BLaER1 treated with 17β-estradiol and CSF1 and Interleukin-3, amounts not matched to agents 10 nM and 100 nM (cell line): ENCODE measurements around the gene COPS4.
"Not testable (repeated sequence)": the region's sequence is repeated elsewhere in the genome, so short reads cannot be mapped to it uniquely, and the experiment has no call there.

Source experiments
- H3K27ac ChIP-seq, 11 experiments: shearing (Covaris generic); formaldehyde crosslinking; 2 replicates each; pipeline ENCODE4 v1.8.1; 2022
- H3K27me3 ChIP-seq, 11 experiments: shearing (Covaris generic); formaldehyde crosslinking; 2 replicates each; pipeline ENCODE4 v1.8.1; 2022
- H3K36me3 ChIP-seq, 11 experiments: shearing (Covaris generic); formaldehyde crosslinking; 2 replicates each; pipeline ENCODE4 v1.8.1; 2022
- H3K4me1 ChIP-seq, 10 experiments: shearing (Covaris generic); formaldehyde crosslinking; 2 replicates each; pipeline ENCODE4 v1.8.1; 2022
- H3K4me2 ChIP-seq, 11 experiments: shearing (Covaris generic); formaldehyde crosslinking; 2 replicates each; pipeline ENCODE4 v1.8.1; 2022
- H3K4me3 ChIP-seq, 10 experiments: shearing (Covaris generic); formaldehyde crosslinking; 2 replicates each; pipeline ENCODE4 v1.8.1; 2022
- H3K9ac ChIP-seq, 11 experiments: shearing (Covaris generic); formaldehyde crosslinking; 2 replicates each; pipeline ENCODE4 v1.8.1; 2022
- H3K9me3 ChIP-seq, 11 experiments: shearing (Covaris generic); formaldehyde crosslinking; replicated peaks in 1 of 11; 2 replicates each; pipeline ENCODE4 v1.8.1; 2022
- H4K20me1 ChIP-seq, 11 experiments: shearing (Covaris generic); formaldehyde crosslinking; 2 replicates each; pipeline ENCODE4 v1.8.1; 2022
- Cebpa-rat ChIP-seq, 11 experiments: shearing (Covaris generic); IDR thresholded peaks; 2 replicates each; pipeline ENCODE4 v1.8.1; 2022

Gene COPS4

DNA sequence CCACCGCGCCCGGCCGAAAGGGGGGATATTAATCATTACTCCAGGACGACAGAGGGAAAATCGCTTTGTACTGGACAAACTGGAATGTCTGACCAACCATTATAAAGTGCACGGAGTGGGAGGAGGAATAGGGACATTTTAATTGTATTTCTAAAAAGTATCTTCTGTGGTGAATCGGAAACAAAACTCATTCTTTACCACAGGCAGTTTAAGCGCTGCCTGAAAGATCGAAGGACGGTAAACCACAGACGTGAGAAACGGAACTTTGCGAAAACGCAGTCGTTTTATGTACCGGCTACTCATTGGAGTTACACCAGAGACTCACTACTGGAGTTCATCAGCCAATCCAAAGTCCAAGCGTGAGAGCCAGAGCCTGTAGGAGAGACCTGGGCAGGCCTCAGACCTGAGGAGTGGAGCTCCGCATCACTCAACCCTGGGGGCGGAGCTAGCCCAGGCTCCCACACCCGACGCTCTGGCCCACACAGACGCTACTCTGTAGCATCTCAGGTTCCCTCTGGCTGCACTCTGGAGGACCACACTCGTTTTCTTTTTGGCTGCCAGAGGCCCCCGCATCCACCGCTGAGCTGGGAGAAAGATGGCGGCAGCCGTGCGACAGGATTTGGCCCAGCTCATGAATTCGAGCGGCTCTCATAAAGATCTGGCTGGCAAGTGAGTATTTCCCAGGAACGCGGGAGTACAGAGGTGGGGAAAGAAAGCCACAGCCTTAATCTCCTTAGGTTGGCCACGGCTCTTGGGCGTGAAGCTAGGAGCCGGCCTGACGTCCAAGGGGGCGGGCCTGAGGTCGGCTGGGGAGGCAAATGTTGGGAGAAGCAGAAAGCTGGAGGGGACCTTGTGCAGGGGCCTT, at the start of gene COPS4:
TSS of gene COPS4 (plus strand) at position 554 of the 865 bp plus-strand sequence. CDS start at position 596, 42 bp downstream.
- H3K4me2 ChIP-seq = peak within 1 kb of the TSS; percentile 77 to 96 (median 91)
- no peaks in the 10 kb centered on the region for H3K27me3 ChIP-seq
- peaks cover 0 to 28% (median 5%) of the 10 kb centered on the region in 11 experiments; a peak in 7 of 22 replicates for H4K20me1 ChIP-seq
- peak within 1 kb of the TSS; percentile 78 to 91 (median 88) for H3K27ac ChIP-seq
- peaks cover 15 to 24% (median 19%) of the 10 kb centered on the region in 10 experiments for H3K4me1 ChIP-seq
- no peaks in the 10 kb centered on the region for H3K9me3 ChIP-seq
- H3K9ac ChIP-seq = peak within 1 kb of the TSS; percentile 84 to 92 (median 87)
- H3K4me3 ChIP-seq = peak within 1 kb of the TSS; percentile 64 to 92 (median 82)
- no peak for TF ChIP-seq Cebpa-rat (IDR thresholded peaks at IDR 0.05)
- H3K36me3 ChIP-seq = peaks cover 0 to 9% (median 0%) of the 10 kb centered on the region in 11 experiments; a peak in 4 of 22 replicates

DNA sequence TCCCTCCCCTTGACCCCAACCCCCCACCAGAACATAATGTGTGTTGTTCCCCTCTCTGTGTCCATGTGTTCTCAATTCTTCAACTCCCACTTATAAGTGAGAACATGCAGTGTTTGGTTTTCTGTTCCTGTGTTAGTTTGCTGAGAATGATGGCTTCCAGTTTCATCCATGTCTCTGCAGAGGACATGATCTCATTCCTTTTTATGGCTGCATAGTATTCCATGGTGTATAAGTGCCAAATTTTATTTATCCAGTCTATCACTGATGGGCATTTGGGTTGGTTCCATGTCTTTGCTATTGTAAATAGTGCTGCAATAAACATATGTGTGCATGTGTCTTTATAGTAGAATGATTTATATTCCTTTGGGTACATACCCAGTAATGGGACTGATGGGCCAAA, 47.5 kb upstream of the COPS4 start:
- Histone ChIP-seq H3K4me1 (peaks cover 9 to 19% (median 12%) of the 10 kb centered on the region in 10 experiments; a peak in 17 of 20 replicates), H3K36me3 (peaks cover 13 to 50% (median 33%) of the 10 kb centered on the region in 11 experiments; a peak in 21 of 22 replicates), H3K9me3 (peaks cover 0 to 13% (median 3%) of the 10 kb centered on the region in 11 experiments; a peak in 4 of 22 replicates), H4K20me1 (peaks cover 0 to 19% (median 4%) of the 10 kb centered on the region in 11 experiments; a peak in 5 of 22 replicates)
- not testable (repeated sequence) for H3K27ac ChIP-seq, H3K9ac ChIP-seq, H3K27me3 ChIP-seq, H3K4me2 ChIP-seq, H3K4me3 ChIP-seq

DNA sequence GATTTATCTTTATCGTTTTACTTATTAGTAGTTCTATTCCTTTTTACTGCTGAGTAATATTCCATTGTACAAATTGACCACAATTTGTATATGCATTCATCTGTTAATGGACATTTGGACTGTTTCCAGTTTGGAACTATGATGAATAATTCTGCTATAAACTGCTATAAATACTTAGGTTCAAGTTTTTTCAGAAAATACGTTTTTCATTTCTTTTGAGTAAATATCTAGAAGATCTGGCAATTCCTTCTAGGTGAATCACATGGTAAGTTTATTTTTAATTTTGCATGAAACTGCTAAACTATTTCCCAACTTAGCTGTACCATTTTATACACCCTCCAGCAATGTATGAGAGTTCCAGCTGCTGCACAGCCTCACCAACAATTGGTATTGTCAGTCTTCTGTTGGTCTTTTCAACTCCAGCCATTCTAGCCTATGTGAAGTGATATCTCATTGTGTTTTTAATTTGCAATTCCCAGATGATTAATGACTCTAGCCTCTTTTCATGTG, 46.6 kb upstream of the COPS4 start:
- peaks cover 0 to 13% (median 3%) of the 10 kb centered on the region in 11 experiments; a peak in 4 of 22 replicates for H3K9me3 ChIP-seq
- TF ChIP-seq Cebpa-rat (IDR thresholded peaks at IDR 0.05) = no peak
- H3K27ac ChIP-seq = no peak overlapping the region
- H3K4me2 ChIP-seq = no peak overlapping the region
- H3K36me3 ChIP-seq = peaks cover 13 to 43% (median 32%) of the 10 kb centered on the region in 11 experiments; a peak in 21 of 22 replicates
- no peaks in the 10 kb centered on the region for H3K27me3 ChIP-seq
- peaks cover 9 to 15% (median 12%) of the 10 kb centered on the region in 10 experiments; a peak in 17 of 20 replicates for H3K4me1 ChIP-seq
- no peak overlapping the region for H3K9ac ChIP-seq
- peaks cover 0 to 19% (median 4%) of the 10 kb centered on the region in 11 experiments; a peak in 7 of 22 replicates for H4K20me1 ChIP-seq
- H3K4me3 ChIP-seq = no peak overlapping the region

DNA sequence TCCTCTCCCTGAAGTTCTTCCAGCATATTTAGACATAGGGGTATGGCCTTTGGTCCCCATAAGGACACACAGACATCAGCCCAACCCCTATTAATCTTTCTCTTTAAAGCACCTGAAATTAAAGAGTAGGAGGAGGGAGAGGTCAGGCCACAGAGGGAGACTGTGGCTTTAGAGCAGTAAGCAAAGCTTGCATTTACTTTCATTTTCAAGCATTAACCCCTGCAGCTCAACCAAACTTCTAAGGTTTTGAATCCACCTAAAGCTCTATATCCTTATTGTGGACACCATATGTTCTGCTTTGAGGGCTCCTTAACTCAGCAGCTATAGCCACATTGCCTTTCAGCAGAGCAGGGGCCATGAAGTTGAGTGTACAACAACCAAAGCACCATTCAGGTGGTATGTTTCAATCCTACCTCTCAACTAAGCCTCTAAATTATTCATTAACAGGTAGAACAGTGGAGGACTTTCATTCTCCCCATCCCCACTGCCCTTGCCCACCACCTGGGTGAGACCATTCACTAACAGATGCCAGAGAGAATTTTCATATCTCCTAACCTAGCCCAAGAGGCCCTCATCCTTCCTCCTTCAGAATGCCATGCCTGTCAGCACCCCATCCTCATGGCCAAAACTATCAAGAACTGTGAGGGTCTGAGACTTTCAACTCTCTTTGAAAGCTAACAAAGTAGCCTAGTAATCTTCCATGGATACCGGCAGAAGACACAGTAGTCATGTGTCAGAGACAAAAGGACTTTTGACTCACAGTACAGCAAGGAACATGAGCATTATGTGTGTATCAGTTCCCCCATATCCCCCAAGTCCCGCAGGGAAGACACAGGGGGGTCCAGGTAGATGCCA, 45.2 kb upstream of the COPS4 start:
- H3K36me3 ChIP-seq = peaks cover 0 to 35% (median 25%) of the 10 kb centered on the region in 11 experiments; a peak in 18 of 22 replicates
- no peaks in the 10 kb centered on the region for H3K27me3 ChIP-seq
- no peak overlapping the region for H3K9ac ChIP-seq
- no peak for TF ChIP-seq Cebpa-rat (IDR thresholded peaks at IDR 0.05)
- peaks cover 9 to 12% (median 11%) of the 10 kb centered on the region in 10 experiments; a peak in 17 of 20 replicates for H3K4me1 ChIP-seq
- H3K27ac ChIP-seq = peak overlapping the region in 5 of 11 experiments; percentile 4 to 49 (median 18); a peak in 4 of 22 replicates
- H3K4me2 ChIP-seq = peak overlapping the region; percentile 5 to 54 (median 30); a peak in 19 of 22 replicates
- peaks cover 0 to 13% (median 3%) of the 10 kb centered on the region in 11 experiments; a peak in 4 of 22 replicates for H3K9me3 ChIP-seq
- peaks cover 0 to 21% (median 7%) of the 10 kb centered on the region in 11 experiments; a peak in 7 of 22 replicates for H4K20me1 ChIP-seq
- no peak overlapping the region for H3K4me3 ChIP-seq

DNA sequence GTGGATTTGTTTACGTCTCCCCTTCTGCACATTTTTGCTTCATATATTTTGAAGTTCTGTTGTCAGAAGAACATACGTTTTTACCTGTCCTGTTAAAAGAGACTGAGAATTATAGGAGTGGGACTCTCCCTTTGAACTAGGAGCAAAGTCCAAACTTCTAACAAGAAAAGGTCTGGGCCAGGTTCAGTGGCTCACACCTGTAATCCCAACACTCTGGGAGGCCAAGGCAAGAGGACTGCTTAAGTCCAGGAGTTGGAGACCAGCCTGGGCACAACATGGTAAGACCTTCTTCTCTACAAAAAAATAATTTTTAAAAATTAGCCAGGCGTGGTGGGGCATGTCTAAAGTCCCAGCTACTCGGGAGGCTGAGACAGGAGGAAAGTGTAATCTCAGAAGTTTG, 40.1 kb upstream of the COPS4 start:
- no peak overlapping the region for H3K9ac ChIP-seq
- no peak for TF ChIP-seq Cebpa-rat (IDR thresholded peaks at IDR 0.05)

DNA sequence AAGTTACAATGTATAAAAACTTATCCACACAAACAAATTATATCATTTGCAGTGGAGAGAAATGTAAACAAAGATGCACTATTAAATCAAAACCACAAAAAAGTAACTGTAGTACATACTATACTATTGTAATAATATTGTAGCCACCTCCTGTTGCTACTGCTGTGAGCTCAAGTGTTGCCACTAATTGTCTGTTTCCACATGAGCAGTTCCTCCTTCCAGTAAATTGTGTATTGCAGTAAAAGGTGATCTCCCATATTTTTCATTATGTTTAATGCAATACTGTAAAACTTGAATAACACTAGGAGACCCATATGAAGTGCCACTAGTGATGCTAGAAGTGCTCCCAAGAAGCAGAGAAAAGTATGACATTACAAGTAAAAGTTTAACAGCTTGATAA, 36.1 kb upstream of the COPS4 start:
- H4K20me1 ChIP-seq = peaks cover 0 to 29% (median 10%) of the 10 kb centered on the region in 11 experiments; a peak in 10 of 22 replicates
- peaks cover 0 to 8% (median 0%) of the 10 kb centered on the region in 10 experiments; a peak in 1 of 20 replicates for H3K4me1 ChIP-seq
- no peak overlapping the region for H3K4me2 ChIP-seq
- no peak overlapping the region for H3K27ac ChIP-seq
- H3K36me3 ChIP-seq = peaks cover 0 to 61% (median 34%) of the 10 kb centered on the region in 11 experiments; a peak in 18 of 22 replicates
- no peaks in the 10 kb centered on the region; a peak in 2 of 22 replicates for H3K9me3 ChIP-seq
- no peak overlapping the region for H3K9ac ChIP-seq
- TF ChIP-seq Cebpa-rat (IDR thresholded peaks at IDR 0.05) = no peak
- no peak overlapping the region for H3K4me3 ChIP-seq
- no peaks in the 10 kb centered on the region for H3K27me3 ChIP-seq

More for the DNA sequence above, 40.1 kb upstream of the COPS4 start:
- Histone ChIP-seq H4K20me1 (peaks cover 0 to 26% (median 11%) of the 10 kb centered on the region in 11 experiments; a peak in 11 of 22 replicates), H3K4me2 (no peak overlapping the region), H3K4me1 (peaks cover 4 to 12% (median 5%) of the 10 kb centered on the region in 10 experiments; a peak in 17 of 20 replicates), H3K27ac (no peak overlapping the region), H3K36me3 (peaks cover 0 to 39% (median 21%) of the 10 kb centered on the region in 11 experiments; a peak in 15 of 22 replicates), H3K27me3 (no peaks in the 10 kb centered on the region), H3K9me3 (peaks cover 0 to 3% (median 0%) of the 10 kb centered on the region in 11 experiments; a peak in 1 of 22 replicates), H3K4me3 (no peak overlapping the region)

DNA sequence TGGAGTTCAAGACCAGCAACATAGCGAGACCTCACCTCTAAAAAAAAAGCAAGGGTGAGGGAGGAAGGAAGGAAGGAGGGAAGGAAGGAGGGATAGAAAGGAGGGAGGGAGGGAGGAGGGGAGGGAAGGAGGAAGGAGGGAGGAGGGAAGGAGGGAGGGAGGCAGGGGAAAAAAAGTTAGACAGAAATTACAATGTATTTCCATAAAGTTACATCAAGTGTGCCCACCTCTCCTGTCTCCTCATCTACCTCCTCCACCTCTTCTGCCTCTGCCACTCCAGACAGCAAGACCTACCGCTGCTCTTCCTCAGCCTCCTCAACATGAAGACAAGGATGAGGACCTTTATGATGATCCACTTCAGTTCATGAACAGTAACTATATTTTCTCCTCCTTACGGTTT, 32.7 kb upstream of the COPS4 start:
- H3K4me1 ChIP-seq = peaks cover 0 to 9% (median 3%) of the 10 kb centered on the region in 10 experiments; a peak in 8 of 20 replicates
- no peak for TF ChIP-seq Cebpa-rat (IDR thresholded peaks at IDR 0.05)

DNA sequence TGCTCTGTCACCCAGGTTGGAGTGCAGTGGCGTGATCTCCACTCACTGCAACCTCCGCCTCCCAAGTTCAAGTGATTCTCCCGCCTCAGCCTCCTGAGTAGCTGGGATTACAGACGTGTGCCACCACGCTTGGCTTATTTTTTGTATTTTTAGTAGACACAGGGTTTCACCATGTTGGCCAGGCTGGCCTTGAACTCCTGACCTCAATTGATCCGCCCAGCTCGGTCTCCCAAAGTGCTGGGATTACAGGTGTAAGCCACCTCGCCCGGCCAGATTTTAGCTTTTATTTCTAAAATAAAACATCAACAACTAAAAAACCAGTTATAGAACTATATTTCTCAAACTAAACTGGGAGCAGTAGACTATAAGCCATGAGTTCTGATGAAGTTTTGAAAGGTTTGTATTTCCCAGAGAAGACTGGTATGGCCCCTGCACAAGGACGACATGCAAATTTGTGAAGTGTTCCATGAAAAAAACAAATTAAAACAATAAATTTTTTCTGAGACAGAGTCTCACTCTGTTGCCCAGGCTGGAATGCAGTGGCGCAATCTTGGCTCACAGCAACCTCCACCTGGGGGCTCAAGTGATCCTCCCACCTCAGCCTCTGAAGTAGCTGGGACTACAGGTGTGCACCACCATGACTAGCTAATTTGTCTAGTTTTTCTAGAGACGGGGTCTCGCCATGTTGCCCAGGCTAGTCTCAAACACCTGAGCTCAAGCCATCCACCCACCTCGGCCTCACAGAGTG, 31.8 kb upstream of the COPS4 start:
- not testable (repeated sequence) for H3K27me3 ChIP-seq, H3K9ac ChIP-seq, H3K4me3 ChIP-seq, H3K4me2 ChIP-seq, H3K27ac ChIP-seq, H3K9me3 ChIP-seq
- H3K4me1 ChIP-seq = peaks cover 7 to 18% (median 12%) of the 10 kb centered on the region in 10 experiments
- H3K36me3 ChIP-seq = peaks cover 0 to 57% (median 36%) of the 10 kb centered on the region in 11 experiments; a peak in 18 of 22 replicates
- peaks cover 0 to 29% (median 10%) of the 10 kb centered on the region in 11 experiments; a peak in 9 of 22 replicates for H4K20me1 ChIP-seq

More for the DNA sequence above, 32.7 kb upstream of the COPS4 start:
- Histone ChIP-seq H3K9me3 (peaks cover 0 to 3% (median 0%) of the 10 kb centered on the region in 11 experiments; a peak in 2 of 22 replicates), H3K27ac (no peak overlapping the region), H3K4me2 (no peak overlapping the region), H4K20me1 (peaks cover 0 to 29% (median 11%) of the 10 kb centered on the region in 11 experiments; a peak in 10 of 22 replicates), H3K9ac (no peak overlapping the region), H3K4me3 (no peak overlapping the region), H3K36me3 (peaks cover 0 to 57% (median 36%) of the 10 kb centered on the region in 11 experiments; a peak in 18 of 22 replicates), H3K27me3 (no peaks in the 10 kb centered on the region)
